ENCODE results near the gene ASNSD1.

DNA sequence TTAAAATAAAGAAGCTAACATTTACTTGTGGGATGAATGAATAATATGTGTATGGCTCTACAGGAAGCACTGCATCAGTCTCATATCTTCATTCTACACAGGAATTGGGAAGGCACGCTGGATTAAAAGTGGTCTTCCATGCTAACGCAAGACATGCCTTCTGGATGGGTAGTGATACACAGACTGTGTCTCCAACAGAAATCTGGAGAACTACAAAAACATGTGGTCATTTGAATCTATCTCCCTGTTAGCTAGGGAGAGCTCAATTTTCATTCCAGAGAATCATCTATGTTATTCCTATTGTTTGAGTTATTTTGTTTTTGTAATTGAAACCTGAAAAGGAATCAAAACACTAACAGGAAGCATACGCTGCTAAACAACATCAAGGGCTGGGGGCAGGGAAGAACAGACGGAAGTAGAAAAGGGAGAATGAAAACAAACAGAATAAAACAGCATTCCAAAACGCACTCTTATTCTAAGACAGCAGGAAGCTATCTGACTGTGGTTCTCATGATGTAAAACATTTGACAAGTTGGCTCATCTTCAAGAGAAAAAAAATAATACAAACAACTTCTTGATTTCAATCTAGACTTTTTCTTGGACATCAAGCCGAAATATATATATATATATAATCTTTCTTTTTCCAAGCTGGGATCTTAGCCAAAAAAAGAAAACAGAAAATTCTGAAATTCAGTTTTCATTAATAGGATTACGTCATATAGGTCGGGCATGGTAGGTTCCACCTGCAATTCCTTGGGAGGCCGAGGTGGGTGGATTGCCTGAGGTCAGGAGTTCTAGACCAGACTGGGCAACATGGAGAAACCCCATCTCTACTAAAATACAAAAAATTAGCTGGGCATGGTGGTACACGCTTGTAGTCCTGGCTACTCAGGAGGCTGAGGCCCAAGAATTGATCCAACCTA is 31.5 kb upstream of the ASNSD1 start:
- no peak for TF ChIP-seq POLR2AphosphoS5 (IDR thresholded peaks at IDR 0.05; ENCODE audit: borderline replicate concordance, low read depth, low read length)
- TF ChIP-seq FOXP2 (optimal IDR thresholded peaks at IDR 0.05; ENCODE audit: control extremely low read depth, extremely low read length, insufficient read depth): no peak
- no peak for TF ChIP-seq EZH2 (IDR thresholded peaks at IDR 0.05)

All from SK-N-MC (cell line).